WTC11 (cell line): Measurements from ENCODE around the gene APBA1. TPM values are rescaled to one million over a fixed set of nuclear protein-coding genes. Genes with fewer than 3 reads are reported as not detected.

ENCODE experiments used
- ATAC-seq: fragments of 200-7000 bp; cut with Tn5 transposase; 2 replicates; pipeline ENCODE4 v1.10.0; 2021; ENCODE audit warnings: mild to moderate bottlenecking, moderate library complexity
- CTCF ChIA-PET: fragments of 300-600 bp; sonication (Branson Sonifier 250); formaldehyde crosslinking; loops from one replicate; lab custom pipeline; 2021; ENCODE audit warnings: antibody characterized with exemption; lab: Charles Lee
- POLR2A ChIA-PET: fragments of 350-600 bp; sonication (Branson Sonifier 250); formaldehyde crosslinking; loops from one replicate; lab custom pipeline; 2021; ENCODE audit warnings: antibody characterized with exemption; lab: Charles Lee
- DNase-seq: peaks from one replicate; pipeline ENCODE4 v3.0.0; 2021; ENCODE audit warnings: low spot score
- H3K27ac Mint-ChIP-seq: 2 replicates; pipeline ENCODE4 v1.8.0; 2021; ENCODE audit warnings: mixed read lengths
- H3K27me3 Mint-ChIP-seq: 2 replicates; pipeline ENCODE4 v1.8.0; 2021; ENCODE audit warnings: low read depth, mild to moderate bottlenecking, moderate library complexity, mixed read lengths
- H3K36me3 Mint-ChIP-seq: 2 replicates; pipeline ENCODE4 v1.8.0; 2021; ENCODE audit warnings: mixed read lengths
- H3K4me1 Mint-ChIP-seq: 2 replicates; pipeline ENCODE4 v1.8.0; 2022; ENCODE audit warnings: mixed read lengths
- H3K4me3 Mint-ChIP-seq: 2 replicates; pipeline ENCODE4 v1.8.0; 2021; ENCODE audit warnings: mild to moderate bottlenecking, moderate library complexity, mixed read lengths
- H3K9me3 Mint-ChIP-seq: 2 replicates; pipeline ENCODE4 v1.8.0; 2021; ENCODE audit warnings: mixed read lengths
- ARID4B ChIP-seq: sonication (generic); formaldehyde crosslinking; IDR thresholded peaks from 2 replicates; pipeline ENCODE4 v1.8.0; 2023; ENCODE audit warnings: missing genetic modification reagents, mild to moderate bottlenecking, borderline replicate concordance
- CTCF ChIP-seq: fragments of 200-600 bp; IDR thresholded peaks from 2 replicates; pipeline ENCODE4 v1.8.0; 2022; ENCODE audit warnings: antibody characterized with exemption
- E2F1 ChIP-seq: sonication (generic); formaldehyde crosslinking; IDR thresholded peaks from 2 replicates; pipeline ENCODE4 v1.8.0; 2022; ENCODE audit warnings: mild to moderate bottlenecking, missing genetic modification reagents
- ERG ChIP-seq: fragments of 250-450 bp; sonication (Bioruptor Pico); IDR thresholded peaks from 2 replicates; pipeline ENCODE4 v1.8.0; 2021; ENCODE audit warnings: mild to moderate bottlenecking
- HMGXB4 ChIP-seq: sonication (generic); formaldehyde crosslinking; IDR thresholded peaks from 2 replicates; pipeline ENCODE4 v1.8.1; 2023; ENCODE audit warnings: mild to moderate bottlenecking, moderate library complexity, missing genetic modification reagents
- JAZF1 ChIP-seq: fragments of 250-450 bp; sonication (Bioruptor Pico); IDR thresholded peaks from 2 replicates; pipeline ENCODE4 v1.9.0; 2021; ENCODE audit warnings: moderate library complexity, mild to moderate bottlenecking, inconsistent platforms
- NFE2L1 ChIP-seq: sonication (generic); formaldehyde crosslinking; IDR thresholded peaks from 2 replicates; pipeline ENCODE4 v1.8.1; 2023; ENCODE audit warnings: missing genetic modification reagents
- NR1H2 ChIP-seq: sonication (generic); formaldehyde crosslinking; IDR thresholded peaks from 2 replicates; pipeline ENCODE4 v1.9.0; 2021; ENCODE audit warnings: mild to moderate bottlenecking, moderate library complexity, missing genetic modification reagents
- NR2C2 ChIP-seq: sonication (generic); formaldehyde crosslinking; IDR thresholded peaks from 2 replicates; pipeline ENCODE4 v1.8.0; 2022; ENCODE audit warnings: mild to moderate bottlenecking, missing genetic modification reagents
- PRRX2 ChIP-seq: fragments of 250-450 bp; sonication (Bioruptor Pico); IDR thresholded peaks from 2 replicates; pipeline ENCODE4 v1.8.0; 2021; ENCODE audit warnings: mild to moderate bottlenecking
- RORB ChIP-seq: fragments of 250-450 bp; sonication (Bioruptor Pico); IDR thresholded peaks from 2 replicates; pipeline ENCODE4 v1.9.0; 2021; ENCODE audit warnings: mild to moderate bottlenecking
- TP53 ChIP-seq: sonication (generic); formaldehyde crosslinking; IDR thresholded peaks from 2 replicates; pipeline ENCODE4 v1.8.1; 2023; ENCODE audit warnings: mild to moderate bottlenecking, missing genetic modification reagents
- ZBTB21 ChIP-seq: sonication (generic); formaldehyde crosslinking; IDR thresholded peaks from 2 replicates; pipeline ENCODE4 v1.8.1; 2023; ENCODE audit warnings: mild to moderate bottlenecking, missing genetic modification reagents, borderline replicate concordance
- ZNF138 ChIP-seq: sonication (generic); formaldehyde crosslinking; conservative IDR thresholded peaks from 2 replicates; pipeline ENCODE4 v1.8.1; 2022; ENCODE audit warnings: mild to moderate bottlenecking, moderate library complexity, missing genetic modification reagents
- ZNF317 ChIP-seq: sonication (generic); formaldehyde crosslinking; IDR thresholded peaks from 2 replicates; pipeline ENCODE4 v1.8.1; 2023; ENCODE audit warnings: low read depth, mild to moderate bottlenecking, moderate library complexity, missing genetic modification reagents, borderline replicate concordance
- ZNF423 ChIP-seq: fragments of 250-450 bp; sonication (Bioruptor Pico); IDR thresholded peaks from 2 replicates; pipeline ENCODE4 v2.1.2; 2022; ENCODE audit warnings: mild to moderate bottlenecking, moderate library complexity
- total RNA-seq: library from RNA; stranded (reverse); gene quantifications from 3 replicates; pipeline ENCODE4 v1.2.3, GENCODE V29; 2021

The APBA1 gene
- total RNA-seq, 1 experiment from 2014 or later: 0.94 TPM

- ChIA-PET POLR2A (no interaction called here), CTCF (no interaction called here)
- peaks cover 3% of the 10 kb centered on the region; the same call in 1 of the 2 replicates for H3K27me3 Mint-ChIP-seq
- H3K9me3 Mint-ChIP-seq: peaks cover 7% of the 10 kb centered on the region
- TF ChIP-seq NR2C2: no peak
- no peak for TF ChIP-seq RORB
- no peak for TF ChIP-seq ARID4B (CRISPR knock-in tag)
- no peak for TF ChIP-seq ZNF317 (CRISPR knock-in tag)
- no peak for TF ChIP-seq ZNF138 (CRISPR knock-in tag)
- no peak for TF ChIP-seq CTCF
- no peak for TF ChIP-seq NFE2L1
- no peak for TF ChIP-seq TP53 (CRISPR knock-in tag)
- TF ChIP-seq JAZF1: no peak
- no peak for DNase-seq
- H3K4me3 Mint-ChIP-seq: no peak overlapping the region
- peaks cover 15% of the 10 kb centered on the region for H3K4me1 Mint-ChIP-seq
- peaks cover 6% of the 10 kb centered on the region for H3K36me3 Mint-ChIP-seq
- ATAC-seq: no peak
- H3K27ac Mint-ChIP-seq: no peak overlapping the region
Observed at GRCh38 chr9:69456201-69456600, 216.0 kb downstream of the APBA1 start.

GRCh38 chr9:69455311-69455710 is 216.9 kb downstream of the APBA1 start:
- H3K4me1 Mint-ChIP-seq: peaks cover 15% of the 10 kb centered on the region
- POLR2A ChIA-PET: no interaction called here
- H3K36me3 Mint-ChIP-seq: peaks cover 8% of the 10 kb centered on the region
- CTCF ChIA-PET: no interaction called here
- TF ChIP-seq HMGXB4 (CRISPR knock-in tag) (no peak), ZBTB21 (CRISPR knock-in tag) (no peak), NR1H2 (no peak)
- H3K27me3 Mint-ChIP-seq: peaks cover 4% of the 10 kb centered on the region; the same call in 1 of the 2 replicates
- ATAC-seq (no peak), DNase-seq (no peak)
- peaks cover 15% of the 10 kb centered on the region for H3K9me3 Mint-ChIP-seq
- H3K4me3 Mint-ChIP-seq: no peak overlapping the region
- no peak overlapping the region for H3K27ac Mint-ChIP-seq

- no peak overlapping the region for H3K4me3 Mint-ChIP-seq
- DNase-seq: no peak
- peaks cover 15% of the 10 kb centered on the region for H3K9me3 Mint-ChIP-seq
- ATAC-seq: no peak
- no peak overlapping the region for H3K27ac Mint-ChIP-seq
- H3K4me1 Mint-ChIP-seq: peaks cover 15% of the 10 kb centered on the region
- peaks cover 4% of the 10 kb centered on the region; the same call in 1 of the 2 replicates for H3K27me3 Mint-ChIP-seq
- TF ChIP-seq ZNF423: no peak
- TF ChIP-seq PRRX2: no peak
- no peak for TF ChIP-seq ERG (CRISPR knock-in tag)
- TF ChIP-seq E2F1: no peak
- no peak for TF ChIP-seq NR1H2
- TF ChIP-seq ZNF317 (CRISPR knock-in tag): no peak
- POLR2A ChIA-PET: no interaction called here
- peaks cover 8% of the 10 kb centered on the region for H3K36me3 Mint-ChIP-seq
- CTCF ChIA-PET: no interaction called here
Observed at GRCh38 chr9:69454321-69454720, 217.8 kb downstream of the APBA1 start.
